Activated CD8-positive, alpha-beta memory T cell treated with anti-CD3 and anti-CD28 coated beads for 36 hours (primary cell): ENCODE measurements around the gene LRRC1. TPM values are rescaled to one million over a fixed set of nuclear protein-coding genes. Genes with fewer than 3 reads are reported as not detected.

Experiments
- CTCF ChIA-PET: fragments of 350-600 bp; sonication (Branson Sonifier 250); formaldehyde crosslinking; loops from one replicate; lab custom pipeline; 2021; ENCODE audit warnings: antibody characterized with exemption; lab: Charles Lee
- POLR2A ChIA-PET: fragments of 350-600 bp; sonication (Branson Sonifier 250); formaldehyde crosslinking; loops from one replicate; lab custom pipeline; 2021; ENCODE audit warnings: antibody characterized with exemption; lab: Charles Lee
- total RNA-seq, 2 experiments: library from RNA; stranded (reverse); gene quantifications; one replicate each; pipeline ENCODE4 v1.2.3, GENCODE V29; 2021

The LRRC1 gene
- total RNA-seq, 2 experiments from 2014 or later, result 2.1 to 2.3 TPM

- POLR2A ChIA-PET, result no interaction called here
Observed at GRCh38 chr6:53906842-53907241, 112.0 kb downstream of the LRRC1 start.

GRCh38 chr6:53910834-53911233, 116.0 kb downstream of the LRRC1 start:
- ChIA-PET CTCF (interaction anchor here (1.0 kb wide), 1 partner anchor 20 kb away, joined by 3 read pairs; no protein-coding TSS in a partner anchor), POLR2A (no interaction called here)

More at GRCh38 chr6:53906842-53907241, 112.0 kb downstream of the LRRC1 start:
- CTCF ChIA-PET, result no interaction called here

DNA sequence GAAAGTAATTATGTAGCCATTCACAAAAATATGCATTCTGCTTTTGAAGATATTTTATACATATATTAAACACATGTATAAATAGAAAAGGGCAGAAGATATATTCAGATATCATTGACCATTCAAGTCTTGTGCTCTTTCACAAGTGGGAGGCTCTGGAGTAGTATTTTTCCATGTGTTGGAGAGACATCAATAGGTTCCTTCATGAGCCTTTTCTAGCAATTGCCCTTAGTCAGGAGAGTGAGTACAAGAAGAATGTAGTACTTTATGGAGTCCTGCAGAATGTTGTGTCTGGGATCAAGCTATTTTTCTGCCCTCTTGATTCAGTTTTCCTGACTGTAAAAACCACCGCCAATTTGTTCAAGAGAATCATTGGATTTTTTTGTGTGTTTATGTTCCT, 117.9 kb downstream of the LRRC1 start:
- POLR2A ChIA-PET, result no interaction called here
- CTCF ChIA-PET, result no interaction called here

- ChIA-PET CTCF (no interaction called here), POLR2A (no interaction called here)
Observed at GRCh38 chr6:53913286-53913685, 118.5 kb downstream of the LRRC1 start.

DNA sequence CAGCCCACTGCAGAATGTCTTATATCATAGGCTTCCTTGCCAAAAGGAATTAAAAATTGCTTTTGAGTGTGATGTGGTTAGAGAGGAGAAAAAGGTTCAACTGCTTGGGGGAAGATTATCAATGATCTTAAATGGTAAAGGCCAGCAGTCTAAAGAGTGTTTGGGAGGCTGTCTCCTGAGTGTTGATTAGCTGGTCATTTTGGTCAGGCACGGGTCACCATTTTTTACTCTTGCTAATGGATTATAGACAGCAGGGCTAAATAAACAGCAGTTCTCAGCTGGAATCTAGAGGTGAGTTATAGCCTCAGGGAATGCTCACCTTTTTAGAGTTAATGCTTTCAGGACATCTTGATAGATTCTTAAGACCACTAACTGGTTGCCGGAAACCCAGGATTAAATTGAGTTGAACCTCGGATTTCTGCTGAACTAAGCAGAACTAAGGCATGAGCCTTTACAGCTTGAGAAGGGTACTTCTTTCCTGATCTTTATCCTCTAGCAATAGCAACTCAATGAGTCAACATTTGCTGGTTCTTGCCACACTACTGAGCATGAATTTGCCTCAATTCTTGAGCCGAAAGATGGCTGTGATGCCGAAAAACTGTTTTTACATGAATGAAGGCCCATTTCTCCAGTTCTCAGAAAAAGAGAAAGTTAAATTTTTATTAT, 120.4 kb downstream of the LRRC1 start:
- CTCF ChIA-PET, result no interaction called here
- POLR2A ChIA-PET, result no interaction called here

DNA sequence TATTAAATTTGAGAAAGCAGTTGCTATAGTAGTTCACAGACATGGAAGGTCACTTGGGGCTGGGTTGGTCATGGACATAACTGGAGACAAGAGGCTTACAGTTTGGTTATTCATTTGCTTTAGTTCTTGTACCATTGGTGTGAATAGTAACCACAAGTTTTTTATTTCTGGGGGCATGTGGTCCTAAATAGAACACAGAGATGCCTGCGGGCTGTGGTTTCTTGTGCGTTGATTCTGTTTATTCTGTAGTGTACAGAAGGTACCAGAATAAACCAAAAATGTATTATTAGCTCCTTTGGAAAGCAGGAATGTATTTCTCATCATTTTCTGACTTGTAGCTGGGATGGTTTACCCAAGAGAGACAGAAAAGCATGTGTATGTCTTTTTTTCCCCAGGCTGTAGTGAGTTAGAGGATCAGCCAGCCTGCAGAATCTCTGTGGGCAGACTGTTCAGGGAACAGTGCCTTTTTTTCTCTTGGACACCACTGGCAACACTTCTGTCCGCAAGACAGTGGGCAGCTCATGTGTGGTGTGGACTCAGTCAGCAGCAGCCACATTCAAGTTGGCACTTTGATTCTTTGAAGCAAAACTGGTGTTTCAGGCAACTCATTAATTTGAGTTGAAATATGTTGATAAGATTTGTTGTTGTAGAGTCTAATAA, 122.1 kb downstream of the LRRC1 start:
- POLR2A ChIA-PET, result no interaction called here

GRCh38 chr6:53917464-53917842, 122.6 kb downstream of the LRRC1 start:
- ChIA-PET POLR2A (no interaction called here), CTCF (no interaction called here)

More for the DNA sequence above, 122.1 kb downstream of the LRRC1 start:
- CTCF ChIA-PET, result no interaction called here

DNA sequence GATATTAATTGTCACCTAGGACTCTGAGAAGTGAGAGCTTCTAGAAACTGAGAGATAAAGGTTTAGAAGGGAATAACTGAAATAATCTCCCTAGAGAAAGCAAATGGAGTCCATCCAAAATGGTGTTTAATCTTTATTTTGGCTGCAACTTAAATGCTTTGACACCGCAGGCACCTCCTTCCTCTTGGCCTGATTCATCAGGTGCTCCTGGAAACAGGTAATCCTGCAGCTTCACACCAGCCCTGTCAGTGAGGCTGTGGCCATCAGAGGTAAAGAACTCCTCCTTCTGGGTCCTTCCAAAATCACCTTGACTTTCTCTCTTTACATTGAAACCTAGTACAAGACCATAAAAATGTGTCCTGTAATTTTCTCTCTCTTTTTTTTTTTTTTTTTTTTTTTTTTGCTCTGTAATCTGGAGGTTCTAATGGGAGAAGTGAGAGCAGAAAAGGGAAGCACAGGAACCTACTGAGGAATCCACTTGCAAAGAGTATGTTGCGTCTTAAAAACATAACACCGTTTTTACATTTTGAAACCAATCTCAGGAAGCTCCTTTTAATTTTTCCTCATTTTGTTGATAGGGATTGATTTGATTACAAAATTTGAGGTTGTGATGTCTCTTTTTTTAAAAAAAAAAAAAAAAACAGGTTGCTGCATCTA, 124.2 kb downstream of the LRRC1 start:
- POLR2A ChIA-PET, result no interaction called here
- CTCF ChIA-PET, result interaction anchor here (0.7 kb wide), 1 partner anchor 50 kb away, joined by 3 read pairs; no protein-coding TSS in a partner anchor

DNA sequence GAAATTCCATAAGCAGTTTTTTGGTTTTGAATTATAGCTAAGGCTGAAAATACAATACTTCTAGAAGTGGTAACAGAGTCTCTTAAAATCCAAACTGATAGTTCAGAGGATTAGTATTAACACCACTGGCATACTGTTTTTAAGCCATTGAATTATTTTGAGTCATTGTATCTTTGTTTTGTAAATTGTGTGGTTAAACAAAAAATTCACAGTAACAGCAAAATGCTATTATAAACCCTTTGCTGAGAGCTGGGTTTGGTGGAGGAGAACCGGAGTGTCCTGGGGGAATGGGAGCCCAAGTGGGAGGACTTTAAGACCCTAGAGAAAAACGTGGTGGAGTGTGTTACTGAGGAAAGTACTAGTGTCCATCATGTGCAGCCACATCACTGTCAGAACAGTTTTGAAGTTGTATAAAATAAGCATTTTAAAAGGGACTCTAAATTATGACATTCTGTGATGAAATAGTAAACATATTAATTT, 125.1 kb downstream of the LRRC1 start:
- POLR2A ChIA-PET, result no interaction called here
- CTCF ChIA-PET, result no interaction called here

GRCh38 chr6:53920881-53921280, 126.1 kb downstream of the LRRC1 start:
- CTCF ChIA-PET, result no interaction called here
- POLR2A ChIA-PET, result no interaction called here

GRCh38 chr6:53921639-53922038, 126.8 kb downstream of the LRRC1 start:
- CTCF ChIA-PET, result no interaction called here

DNA sequence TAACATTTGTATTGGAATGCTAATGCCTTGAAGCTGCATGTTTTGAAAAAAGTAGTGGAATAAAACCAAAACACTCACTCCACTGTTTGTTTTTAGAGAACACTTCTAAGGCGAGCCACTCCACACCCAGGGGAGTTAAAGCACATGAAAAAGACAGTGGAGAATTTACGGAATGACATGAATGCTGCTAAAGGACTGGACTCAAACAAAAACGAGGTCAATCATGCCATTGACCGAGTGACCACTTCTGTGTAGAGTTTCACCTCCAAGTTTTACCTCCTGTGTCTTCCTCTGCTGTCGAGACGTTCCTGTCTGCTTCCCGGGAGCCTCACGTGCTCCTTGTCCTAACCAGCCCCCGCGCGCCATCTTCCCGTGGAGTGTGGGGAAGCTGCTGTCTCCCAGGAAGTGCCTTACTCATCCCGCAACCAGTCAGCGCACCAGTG, 127.8 kb downstream of the LRRC1 start:
- CTCF ChIA-PET, result no interaction called here
- POLR2A ChIA-PET, result no interaction called here

More at GRCh38 chr6:53921639-53922038, 126.8 kb downstream of the LRRC1 start:
- POLR2A ChIA-PET, result no interaction called here

GRCh38 chr6:53924277-53924676, 129.5 kb downstream of the LRRC1 start:
- ChIA-PET CTCF (no interaction called here), POLR2A (no interaction called here)

DNA sequence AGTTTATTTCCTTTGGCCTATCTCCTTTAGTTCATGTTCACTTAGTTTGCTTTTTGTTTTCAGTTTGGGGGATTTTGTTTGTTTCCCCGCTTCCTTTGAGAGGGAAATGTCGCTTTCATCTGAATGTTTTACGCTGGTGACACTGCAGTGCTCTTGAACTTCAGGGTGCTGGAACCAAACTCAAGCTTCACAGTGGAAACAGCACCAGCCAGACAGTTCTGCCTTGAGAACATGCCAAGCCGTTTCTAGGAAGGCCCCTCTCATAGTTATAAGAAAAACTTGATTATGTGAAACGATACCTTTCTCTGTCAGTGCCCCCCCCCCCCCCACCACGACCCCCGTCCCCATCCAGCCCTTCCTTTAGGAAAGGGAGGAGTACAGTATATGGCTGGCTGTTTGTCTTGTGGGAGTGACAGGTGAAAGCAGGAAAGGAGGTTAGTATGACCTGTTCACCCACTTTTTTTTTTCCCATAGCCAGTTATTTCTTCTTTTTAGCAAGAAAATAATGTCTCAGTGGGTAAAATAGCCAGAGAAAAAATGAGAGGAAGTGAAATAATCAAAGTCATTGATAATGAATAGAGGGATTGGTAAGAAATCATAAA, 130.1 kb downstream of the LRRC1 start:
- CTCF ChIA-PET, result no interaction called here
- POLR2A ChIA-PET, result no interaction called here

- ChIA-PET CTCF (no interaction called here), POLR2A (no interaction called here)
Observed at GRCh38 chr6:53925891-53926290, 131.1 kb downstream of the LRRC1 start.

DNA sequence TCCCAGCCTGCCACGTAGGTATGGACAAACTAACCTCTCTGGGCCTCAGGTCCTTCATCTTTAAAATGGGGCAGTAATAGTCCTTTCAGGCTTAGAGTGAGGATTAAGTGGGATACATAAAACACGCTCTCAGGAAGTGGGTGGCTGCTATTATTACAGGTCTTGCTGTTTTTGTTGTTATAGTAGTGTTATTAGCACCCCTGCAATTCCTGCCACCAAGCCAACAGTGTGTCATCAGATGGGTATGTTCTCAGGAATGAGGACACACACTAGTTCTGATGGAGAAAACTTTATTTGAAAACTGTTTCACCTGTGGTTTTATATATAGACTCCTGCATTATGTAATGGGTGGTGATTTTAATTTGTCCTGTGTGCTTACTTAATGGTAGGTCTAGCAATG, 131.7 kb downstream of the LRRC1 start:
- ChIA-PET CTCF (no interaction called here), POLR2A (no interaction called here)

GRCh38 chr6:53928641-53929040, 133.8 kb downstream of the LRRC1 start:
- POLR2A ChIA-PET, result no interaction called here
- CTCF ChIA-PET, result no interaction called here

DNA sequence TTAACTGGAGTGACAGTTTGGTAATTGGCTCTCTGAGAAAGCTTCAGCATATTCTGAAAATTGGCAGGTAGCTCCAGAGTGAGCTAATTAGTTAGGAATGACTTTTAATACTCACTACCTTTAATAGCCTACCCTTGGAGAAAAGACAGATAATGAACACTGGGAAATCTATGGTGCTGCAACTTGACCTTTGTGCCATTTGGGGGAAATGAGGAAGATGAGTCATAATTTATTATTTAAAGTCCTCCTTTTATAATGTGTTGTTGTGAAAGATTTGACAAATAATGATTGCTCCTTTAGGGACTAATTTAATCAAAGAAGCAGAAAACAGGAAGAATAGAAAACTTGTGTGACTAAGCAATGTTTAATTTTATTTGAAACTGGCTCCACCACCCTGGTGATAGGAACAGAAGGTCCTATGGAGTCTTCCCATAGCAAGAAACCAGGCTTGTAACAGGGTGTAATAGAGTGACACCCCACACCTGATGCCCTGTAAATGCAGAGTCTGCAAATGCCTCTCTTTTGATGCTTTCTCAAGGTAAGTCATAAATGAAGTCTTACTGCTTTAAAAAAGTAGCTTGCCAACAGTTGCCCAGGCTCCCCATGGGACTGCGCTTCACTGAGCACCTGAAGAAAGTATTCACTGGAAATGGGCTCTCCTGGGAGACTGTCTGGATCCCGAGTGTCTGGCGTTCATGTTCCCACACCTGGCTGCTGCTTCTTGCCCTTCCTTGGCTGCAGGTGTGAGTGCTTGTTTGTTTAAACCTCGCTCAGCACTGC, 134.4 kb downstream of the LRRC1 start:
- POLR2A ChIA-PET, result no interaction called here
- CTCF ChIA-PET, result no interaction called here

- POLR2A ChIA-PET, result no interaction called here
- CTCF ChIA-PET, result no interaction called here
Observed at GRCh38 chr6:53929821-53930120, 135.0 kb downstream of the LRRC1 start.
